Fibroblast of lung (primary cell): ENCODE results near the gene BABAM2.

Experiments used
- EZH2 ChIP-seq: IDR thresholded peaks from 2 replicates; pipeline ENCODE4 v1.5.1; 2012; ENCODE audit warnings: low read length, control low read depth, mild to moderate bottlenecking; ENCODE audit errors: missing control alignments
- TF ChIP-seq, protein P1 (sequence below), 2 donors: IDR thresholded peaks in 1 of 2; conservative IDR thresholded peaks in 1 of 2; 1 replicate in 1 of 2; 2 replicates in 1 of 2; pipeline ENCODE4 v1.5.1; 2011 to 2012; ENCODE audit warnings: low read length in 2 of 2, control low read depth in 1 of 2, inconsistent platforms in 1 of 2, low read depth in 1 of 2, mild to moderate bottlenecking in 1 of 2

DNA sequence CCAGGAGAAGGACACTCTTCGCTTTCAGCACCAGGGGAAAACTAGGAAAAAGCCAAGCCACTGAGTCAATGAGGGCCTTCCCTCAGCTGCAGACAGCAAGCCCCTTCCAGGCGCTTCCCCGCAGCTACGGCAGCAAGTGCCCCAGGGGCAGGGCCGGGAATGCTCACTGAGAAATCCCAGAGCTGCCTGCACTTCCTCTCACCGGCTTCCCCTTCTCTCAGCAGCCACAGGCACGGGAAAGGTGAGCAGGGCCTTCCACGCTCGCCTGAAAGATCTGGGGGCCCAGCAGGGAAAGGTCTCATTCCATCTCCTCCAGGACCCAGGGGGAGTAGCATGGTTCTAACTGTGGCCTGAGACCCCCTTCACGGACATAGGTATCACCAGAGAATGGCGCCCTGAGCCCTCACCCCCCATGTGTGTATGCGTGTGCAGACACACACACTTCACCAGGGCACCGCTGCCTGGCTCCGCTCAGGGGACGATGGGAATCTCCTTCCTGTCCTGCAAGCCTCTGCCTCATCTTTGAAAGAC lies 472.5 kb downstream of the BABAM2 start:
- TF ChIP-seq, protein P1, sequence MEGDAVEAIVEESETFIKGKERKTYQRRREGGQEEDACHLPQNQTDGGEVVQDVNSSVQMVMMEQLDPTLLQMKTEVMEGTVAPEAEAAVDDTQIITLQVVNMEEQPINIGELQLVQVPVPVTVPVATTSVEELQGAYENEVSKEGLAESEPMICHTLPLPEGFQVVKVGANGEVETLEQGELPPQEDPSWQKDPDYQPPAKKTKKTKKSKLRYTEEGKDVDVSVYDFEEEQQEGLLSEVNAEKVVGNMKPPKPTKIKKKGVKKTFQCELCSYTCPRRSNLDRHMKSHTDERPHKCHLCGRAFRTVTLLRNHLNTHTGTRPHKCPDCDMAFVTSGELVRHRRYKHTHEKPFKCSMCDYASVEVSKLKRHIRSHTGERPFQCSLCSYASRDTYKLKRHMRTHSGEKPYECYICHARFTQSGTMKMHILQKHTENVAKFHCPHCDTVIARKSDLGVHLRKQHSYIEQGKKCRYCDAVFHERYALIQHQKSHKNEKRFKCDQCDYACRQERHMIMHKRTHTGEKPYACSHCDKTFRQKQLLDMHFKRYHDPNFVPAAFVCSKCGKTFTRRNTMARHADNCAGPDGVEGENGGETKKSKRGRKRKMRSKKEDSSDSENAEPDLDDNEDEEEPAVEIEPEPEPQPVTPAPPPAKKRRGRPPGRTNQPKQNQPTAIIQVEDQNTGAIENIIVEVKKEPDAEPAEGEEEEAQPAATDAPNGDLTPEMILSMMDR (conservative IDR thresholded peaks at IDR 0.05 in 1 of 2, IDR thresholded peaks at IDR 0.05 in 1 of 2; ENCODE audit: low read depth in 1 of 2, low read length in 2 of 2): no peak
- no peak for TF ChIP-seq EZH2
